ENCODE data around the gene METTL25. TPM values are rescaled to one million over a fixed set of nuclear protein-coding genes. Genes with fewer than 3 reads are reported as not detected.

The METTL25 gene
- 10 to 100 TPM; 17.8 to 30.1 TPM for total RNA-seq
- polyA plus RNA-seq (ENCODE audit: insufficient read length in 2 of 2): 1 to 10 TPM; 6.1 to 8.9 TPM
- long read RNA-seq, donor 1: 0 reads
- long read RNA-seq, donor 2: 0 reads
- long read RNA-seq, donor 3, partial matches to known transcripts: 0 of 2 reads
- long read RNA-seq, donor 3, other reads (novel, unspliced or antisense): 0 of 2 reads
- long read RNA-seq, donor 4, partial matches to known transcripts: 0 of 2 reads
- long read RNA-seq, donor 4, other reads (novel, unspliced or antisense): 0 of 2 reads

DNA sequence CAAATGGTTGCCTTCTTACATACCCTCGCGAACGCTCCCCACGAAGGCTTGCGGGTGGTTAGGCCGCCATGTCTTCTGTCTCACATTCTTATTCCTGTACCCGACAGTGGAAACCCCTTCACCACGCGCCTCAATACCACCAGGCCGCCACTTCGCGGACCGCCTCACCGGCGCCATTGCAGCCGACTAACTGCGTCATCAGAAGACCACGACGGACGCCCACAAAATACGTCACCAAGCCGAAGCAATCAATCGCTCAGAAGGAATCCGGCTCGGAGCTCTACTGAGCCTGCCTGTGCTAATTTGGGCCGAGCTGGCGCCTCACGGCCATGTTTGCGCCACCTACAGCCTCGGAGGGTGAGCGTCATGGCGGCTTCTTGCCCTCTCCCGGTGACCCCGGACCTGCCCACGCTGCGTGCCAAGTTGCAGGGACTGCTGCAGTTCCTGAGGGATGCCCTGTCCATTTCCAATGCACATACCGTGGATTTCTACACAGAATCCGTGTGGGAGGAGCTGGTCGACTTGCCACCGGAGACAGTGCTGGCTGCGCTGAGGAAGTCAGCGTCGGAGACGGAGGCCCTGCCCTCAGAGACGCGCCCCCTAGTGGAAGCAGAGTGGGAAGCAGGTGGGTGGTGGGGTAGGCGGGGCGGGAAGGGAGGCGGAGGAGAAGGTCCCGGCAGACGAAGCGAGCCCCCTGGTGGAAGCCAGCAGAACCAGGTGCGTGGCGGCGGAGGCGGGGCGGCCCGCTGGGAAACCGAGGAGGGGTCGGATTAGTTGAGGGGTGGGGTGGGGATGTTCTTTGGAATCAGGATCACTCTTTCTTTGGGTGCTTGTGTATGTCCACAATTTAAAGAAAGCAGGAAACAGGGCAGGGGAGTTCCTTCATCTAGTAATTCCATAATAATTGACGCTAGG is at the start of gene METTL25, which contains the start of gene CCDC59:
Gene METTL25, plus strand, starts transcription at position 330 of the 915 bp plus-strand sequence. Its CDS starts 37 bp downstream, at position 367.
Gene CCDC59, minus strand, starts transcription at position 188 of the 915 bp plus-strand sequence. Its CDS starts 11 bp downstream, at position 177.
- peak within 1 kb of the TSS; percentile 100 for H3K27ac ChIP-seq (ENCODE audit: low read depth, low read length)
- 0% methylated on average over 60 of the region's 61 CpGs for WGBS (ENCODE audit: insufficient coverage)
- H3K4me1 ChIP-seq (ENCODE audit: control insufficient read depth, insufficient read depth, low read length): peaks cover 4% of the 10 kb centered on the region

DNA sequence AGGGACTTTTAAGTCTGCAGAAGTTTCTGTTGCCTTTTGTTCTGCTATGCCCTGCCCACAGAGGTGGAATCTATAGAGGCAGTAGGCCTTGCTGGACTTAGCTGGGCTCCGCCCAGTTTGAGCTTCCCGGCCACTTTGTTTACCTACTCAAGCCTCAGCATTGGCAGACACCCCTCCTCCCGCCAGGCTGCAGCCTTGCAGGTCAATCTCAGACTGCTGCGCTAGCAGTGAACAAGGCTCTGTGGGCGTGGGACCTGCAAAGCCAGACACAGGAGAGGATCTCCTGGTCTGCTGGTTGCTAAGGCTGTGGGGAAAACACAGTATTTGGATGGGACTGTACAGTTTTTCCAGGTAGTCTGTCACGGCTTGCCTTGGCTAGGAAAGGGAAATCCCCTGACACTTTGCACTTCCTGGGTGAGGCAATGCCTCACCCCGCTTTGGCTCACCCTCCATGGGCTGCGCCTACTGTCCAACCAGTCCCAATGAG is 43.9 kb upstream of the METTL25 start:
- H3K4me1 ChIP-seq (ENCODE audit: control insufficient read depth, insufficient read depth, low read length): no peaks in the 10 kb centered on the region
- no peaks in the 10 kb centered on the region for H3K36me3 ChIP-seq (ENCODE audit: control insufficient read depth, insufficient read depth, low read length)
- H3K27me3 ChIP-seq (ENCODE audit: control insufficient read depth, insufficient read depth, low read length): no peaks in the 10 kb centered on the region
- WGBS (ENCODE audit: insufficient coverage): 57% methylated on average over 8 of the region's 8 CpGs
- H3K9me3 ChIP-seq (ENCODE audit: control insufficient read depth, insufficient read depth, low read length): no peaks in the 10 kb centered on the region
- H3K4me3 ChIP-seq (ENCODE audit: low read depth, low read length): no peak overlapping the region
- H3K27ac ChIP-seq (ENCODE audit: low read depth, low read length): no peak overlapping the region
- no peak for DNase-seq (ENCODE audit: low read depth in 4 of 6, low spot score in 6 of 6)

More for the DNA sequence above, at the start of gene METTL25, which contains the start of gene CCDC59:
- H3K9me3 ChIP-seq (ENCODE audit: control insufficient read depth, insufficient read depth, low read length): no peaks in the 10 kb centered on the region
- DNase-seq (ENCODE audit: low read depth in 4 of 6, low spot score in 6 of 6): peak; percentile 94 to 99 (median 98)
- H3K27me3 ChIP-seq (ENCODE audit: control insufficient read depth, insufficient read depth, low read length): no peaks in the 10 kb centered on the region
- H3K4me3 ChIP-seq (ENCODE audit: low read depth, low read length): peak within 1 kb of the TSS; percentile 100
- peaks cover 6% of the 10 kb centered on the region for H3K36me3 ChIP-seq (ENCODE audit: control insufficient read depth, insufficient read depth, low read length)

DNA sequence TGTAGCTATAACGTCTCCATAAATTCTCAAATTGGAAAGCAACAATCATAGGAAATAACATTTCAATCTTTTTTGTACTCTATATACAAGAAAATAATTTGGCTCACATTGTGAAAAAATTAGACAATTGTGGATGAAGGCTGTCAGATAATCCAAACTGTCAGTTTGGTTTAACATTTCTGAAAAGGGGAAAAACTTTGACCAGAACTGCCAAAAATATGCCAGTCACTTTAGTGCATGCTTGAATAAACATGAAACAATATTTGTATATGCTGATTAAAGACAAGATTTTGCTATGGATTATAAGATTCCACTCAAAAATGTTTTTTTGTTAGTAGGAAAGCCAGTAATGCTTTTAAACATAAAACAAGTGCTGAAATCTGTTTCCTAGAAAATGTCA is 39.1 kb upstream of the METTL25 start:
- no peak overlapping the region for H3K27ac ChIP-seq (ENCODE audit: low read depth, low read length)
- H3K4me3 ChIP-seq (ENCODE audit: low read depth, low read length): no peak overlapping the region
- WGBS (ENCODE audit: insufficient coverage): no CpG with 5 or more reads among the region's 1 CpG
- no peaks in the 10 kb centered on the region for H3K36me3 ChIP-seq (ENCODE audit: control insufficient read depth, insufficient read depth, low read length)
- no peaks in the 10 kb centered on the region for H3K4me1 ChIP-seq (ENCODE audit: control insufficient read depth, insufficient read depth, low read length)
- DNase-seq (ENCODE audit: low read depth in 4 of 6, low spot score in 6 of 6): peak in 1 of 6 donors; percentile 57
- H3K9me3 ChIP-seq (ENCODE audit: control insufficient read depth, insufficient read depth, low read length): no peaks in the 10 kb centered on the region
- H3K27me3 ChIP-seq (ENCODE audit: control insufficient read depth, insufficient read depth, low read length): no peaks in the 10 kb centered on the region

- no peaks in the 10 kb centered on the region for H3K4me1 ChIP-seq (ENCODE audit: control insufficient read depth, insufficient read depth, low read length)
- no peaks in the 10 kb centered on the region for H3K36me3 ChIP-seq (ENCODE audit: control insufficient read depth, insufficient read depth, low read length)
- WGBS (ENCODE audit: insufficient coverage): no CpG with 5 or more reads among the region's 4 CpGs
- H3K9me3 ChIP-seq (ENCODE audit: control insufficient read depth, insufficient read depth, low read length): no peaks in the 10 kb centered on the region
- no peak for DNase-seq (ENCODE audit: low read depth in 4 of 6, low spot score in 6 of 6)
- H3K4me3 ChIP-seq (ENCODE audit: low read depth, low read length): no peak overlapping the region
- no peak overlapping the region for H3K27ac ChIP-seq (ENCODE audit: low read depth, low read length)
- no peaks in the 10 kb centered on the region for H3K27me3 ChIP-seq (ENCODE audit: control insufficient read depth, insufficient read depth, low read length)
Observed at GRCh38 chr12:82325540-82326336, 32.6 kb upstream of the METTL25 start.

DNA sequence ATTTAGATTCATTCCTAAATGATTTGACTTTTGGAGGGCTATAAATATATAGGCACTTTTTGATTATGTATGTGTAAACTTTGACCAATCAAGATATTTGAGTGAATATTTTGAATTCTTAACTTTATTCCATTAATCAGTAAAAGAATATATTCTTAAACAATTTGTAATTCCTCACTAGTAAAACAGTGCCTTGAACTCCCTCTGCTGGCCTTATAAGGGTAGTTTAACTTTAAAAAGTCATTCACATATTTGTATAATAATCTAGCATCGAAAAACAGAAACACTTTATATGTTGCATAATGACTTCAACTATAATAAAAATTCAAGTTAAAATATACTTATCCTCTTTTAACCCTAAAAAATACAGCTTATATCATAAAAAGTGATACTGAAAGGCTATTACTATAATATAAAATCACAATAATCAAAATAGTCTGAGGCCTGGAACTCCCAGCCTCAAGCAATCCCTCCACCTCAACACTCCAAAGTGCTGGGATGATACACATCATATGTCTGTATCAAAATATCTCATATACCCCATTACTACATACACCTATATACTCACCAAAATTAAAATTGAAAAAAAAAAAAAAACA is 31.3 kb upstream of the METTL25 start:
- peak in 5 of 6 donors; percentile 5 to 85 (median 52) for DNase-seq (ENCODE audit: low read depth in 4 of 6, low spot score in 6 of 6)
- WGBS (ENCODE audit: insufficient coverage): no CpG with 5 or more reads among the region's 1 CpG
- Histone ChIP-seq H3K36me3 (ENCODE audit: control insufficient read depth, insufficient read depth, low read length) (no peaks in the 10 kb centered on the region), H3K27ac (ENCODE audit: low read depth, low read length) (no peak overlapping the region), H3K27me3 (ENCODE audit: control insufficient read depth, insufficient read depth, low read length) (no peaks in the 10 kb centered on the region), H3K4me1 (ENCODE audit: control insufficient read depth, insufficient read depth, low read length) (no peaks in the 10 kb centered on the region), H3K9me3 (ENCODE audit: control insufficient read depth, insufficient read depth, low read length) (no peaks in the 10 kb centered on the region), H3K4me3 (ENCODE audit: low read depth, low read length) (no peak overlapping the region)

- H3K9me3 ChIP-seq (ENCODE audit: control insufficient read depth, insufficient read depth, low read length): no peaks in the 10 kb centered on the region
- H3K4me3 ChIP-seq (ENCODE audit: low read depth, low read length): no peak overlapping the region
- no peak overlapping the region for H3K27ac ChIP-seq (ENCODE audit: low read depth, low read length)
- no peak for DNase-seq (ENCODE audit: low read depth in 4 of 6, low spot score in 6 of 6)
- no peaks in the 10 kb centered on the region for H3K27me3 ChIP-seq (ENCODE audit: control insufficient read depth, insufficient read depth, low read length)
- no peaks in the 10 kb centered on the region for H3K36me3 ChIP-seq (ENCODE audit: control insufficient read depth, insufficient read depth, low read length)
- no peaks in the 10 kb centered on the region for H3K4me1 ChIP-seq (ENCODE audit: control insufficient read depth, insufficient read depth, low read length)
- WGBS (ENCODE audit: insufficient coverage): no CpG with 5 or more reads among the region's 1 CpG
Observed at GRCh38 chr12:82327861-82328260, 30.5 kb upstream of the METTL25 start.

DNA sequence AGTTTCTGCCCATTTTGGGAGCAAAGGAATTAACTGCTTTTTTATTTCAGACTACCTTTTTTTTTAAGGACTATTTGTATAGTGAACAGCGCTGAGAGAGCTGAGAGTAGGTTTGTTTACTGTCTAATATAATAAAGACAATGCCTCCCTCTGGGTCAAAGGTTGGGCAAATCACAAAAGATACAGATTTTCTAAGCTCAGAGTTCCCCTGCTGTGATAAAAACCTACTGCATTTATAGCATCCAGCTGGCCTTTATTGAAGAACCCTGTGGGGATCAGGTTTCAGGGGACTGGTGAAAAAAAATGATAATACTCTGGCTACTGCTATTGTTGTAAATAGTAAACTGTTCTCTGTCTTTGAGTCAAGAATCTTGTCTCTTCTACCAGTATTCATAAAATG is 28.8 kb upstream of the METTL25 start:
- Histone ChIP-seq H3K4me3 (ENCODE audit: low read depth, low read length) (no peak overlapping the region), H3K9me3 (ENCODE audit: control insufficient read depth, insufficient read depth, low read length) (no peaks in the 10 kb centered on the region), H3K27me3 (ENCODE audit: control insufficient read depth, insufficient read depth, low read length) (no peaks in the 10 kb centered on the region), H3K4me1 (ENCODE audit: control insufficient read depth, insufficient read depth, low read length) (no peaks in the 10 kb centered on the region), H3K27ac (ENCODE audit: low read depth, low read length) (no peak overlapping the region), H3K36me3 (ENCODE audit: control insufficient read depth, insufficient read depth, low read length) (no peaks in the 10 kb centered on the region)
- no CpG with 5 or more reads among the region's 1 CpG for WGBS (ENCODE audit: insufficient coverage)
- DNase-seq (ENCODE audit: low read depth in 4 of 6, low spot score in 6 of 6): no peak

DNA sequence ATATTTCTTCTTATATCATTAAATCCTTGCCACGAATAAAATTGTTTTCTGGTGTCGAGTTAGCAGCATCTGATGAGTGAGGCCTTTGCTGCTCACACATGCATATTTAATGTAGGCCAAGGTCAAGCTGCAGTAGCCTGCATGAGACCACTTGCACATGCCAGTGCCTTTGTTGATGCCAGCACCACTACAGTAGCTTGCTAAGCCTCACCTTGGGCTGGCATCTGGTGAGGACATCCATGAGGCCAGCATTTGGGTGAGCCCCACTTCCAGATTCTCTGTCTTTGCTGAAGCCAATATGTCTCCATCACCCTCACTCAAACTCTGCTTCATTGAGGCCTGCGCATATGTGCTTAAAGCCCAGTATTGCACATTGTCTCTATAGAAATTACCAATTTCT is 8.2 kb upstream of the METTL25 start:
- peaks cover 5% of the 10 kb centered on the region for H3K36me3 ChIP-seq (ENCODE audit: control insufficient read depth, insufficient read depth, low read length)

DNA sequence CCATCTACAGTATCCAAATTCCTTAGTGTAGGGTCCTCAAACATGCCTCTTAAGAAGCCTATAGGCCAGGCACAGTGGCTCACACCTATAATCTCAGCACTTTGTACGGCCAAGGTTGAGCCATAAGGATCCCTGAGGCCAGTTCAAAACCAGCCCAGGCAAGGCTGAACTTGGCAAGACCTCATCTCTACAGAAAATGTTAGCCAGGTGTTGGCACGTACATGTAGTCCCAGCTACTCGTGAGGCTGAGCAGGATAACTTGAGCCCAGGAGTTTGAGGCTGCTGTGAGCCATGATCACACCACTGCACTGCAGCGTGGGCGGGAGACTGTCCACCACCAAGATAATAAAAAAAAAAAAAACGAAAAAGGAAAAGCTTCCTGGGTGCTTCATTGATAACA is 6.9 kb upstream of the METTL25 start:
- Histone ChIP-seq H3K36me3 (ENCODE audit: control insufficient read depth, insufficient read depth, low read length) (peaks cover 5% of the 10 kb centered on the region), H3K4me3 (ENCODE audit: low read depth, low read length) (no peak overlapping the region), H3K9me3 (ENCODE audit: control insufficient read depth, insufficient read depth, low read length) (no peaks in the 10 kb centered on the region), H3K27ac (ENCODE audit: low read depth, low read length) (no peak overlapping the region), H3K4me1 (ENCODE audit: control insufficient read depth, insufficient read depth, low read length) (no peaks in the 10 kb centered on the region), H3K27me3 (ENCODE audit: control insufficient read depth, insufficient read depth, low read length) (no peaks in the 10 kb centered on the region)
- no peak for DNase-seq (ENCODE audit: low read depth in 4 of 6, low spot score in 6 of 6)
- 93% methylated on average over 6 of the region's 6 CpGs for WGBS (ENCODE audit: insufficient coverage)

More for the DNA sequence above, 8.2 kb upstream of the METTL25 start:
- Histone ChIP-seq H3K4me3 (ENCODE audit: low read depth, low read length) (no peak overlapping the region), H3K27ac (ENCODE audit: low read depth, low read length) (no peak overlapping the region), H3K27me3 (ENCODE audit: control insufficient read depth, insufficient read depth, low read length) (no peaks in the 10 kb centered on the region), H3K4me1 (ENCODE audit: control insufficient read depth, insufficient read depth, low read length) (no peaks in the 10 kb centered on the region), H3K9me3 (ENCODE audit: control insufficient read depth, insufficient read depth, low read length) (no peaks in the 10 kb centered on the region)
- no peak for DNase-seq (ENCODE audit: low read depth in 4 of 6, low spot score in 6 of 6)
- WGBS (ENCODE audit: insufficient coverage): 98% methylated on average over 3 of the region's 3 CpGs

All from spinal cord (tissue), 10 donors.